ENCODE data around the gene NCK2. TPM values are rescaled to one million over a fixed set of nuclear protein-coding genes. Genes with fewer than 3 reads are reported as not detected.

Gene NCK2
- polyA plus RNA-seq, 4 donors: 65.2 to 71.4 (median 68.9) TPM

DNA sequence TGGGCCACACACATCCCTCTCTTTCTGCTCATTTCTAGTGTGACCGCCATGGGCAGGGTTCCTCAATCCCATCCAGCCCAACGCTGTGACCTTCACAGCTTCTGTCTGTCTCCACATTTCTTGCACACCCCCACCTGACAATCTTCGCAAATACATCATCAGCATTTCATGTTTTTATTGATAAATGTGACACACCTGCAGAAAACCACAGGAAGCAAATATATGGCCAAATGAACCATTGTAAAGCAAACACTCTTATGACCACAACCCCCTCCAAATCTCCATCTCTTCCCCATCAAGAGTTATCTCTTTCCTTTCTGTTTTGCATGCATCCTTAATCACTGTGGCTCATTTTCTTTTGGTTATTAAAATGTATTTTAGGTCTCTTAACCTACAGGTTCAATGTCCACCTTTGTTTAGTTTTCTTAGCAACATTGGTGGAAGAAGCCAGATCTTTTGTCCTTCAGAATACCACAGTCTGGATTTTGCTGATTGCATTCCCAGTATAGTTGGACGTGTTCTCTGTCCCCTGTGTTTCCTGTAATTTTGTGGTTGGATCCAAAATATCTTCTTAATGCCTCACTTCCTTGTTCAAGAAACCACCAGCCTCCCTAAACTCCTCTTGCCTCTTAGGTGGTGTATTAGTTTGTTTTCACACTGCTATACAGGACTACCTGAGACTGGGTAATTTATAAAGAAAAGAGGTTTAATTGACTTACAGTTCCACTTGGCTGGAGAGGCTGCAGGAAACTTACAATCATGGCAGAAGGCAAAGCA lies 9.8 kb upstream of the NCK2 start:
- no peak for DNase-seq (ENCODE audit: low read depth in 4 of 4, low spot score in 3 of 4)

DNA sequence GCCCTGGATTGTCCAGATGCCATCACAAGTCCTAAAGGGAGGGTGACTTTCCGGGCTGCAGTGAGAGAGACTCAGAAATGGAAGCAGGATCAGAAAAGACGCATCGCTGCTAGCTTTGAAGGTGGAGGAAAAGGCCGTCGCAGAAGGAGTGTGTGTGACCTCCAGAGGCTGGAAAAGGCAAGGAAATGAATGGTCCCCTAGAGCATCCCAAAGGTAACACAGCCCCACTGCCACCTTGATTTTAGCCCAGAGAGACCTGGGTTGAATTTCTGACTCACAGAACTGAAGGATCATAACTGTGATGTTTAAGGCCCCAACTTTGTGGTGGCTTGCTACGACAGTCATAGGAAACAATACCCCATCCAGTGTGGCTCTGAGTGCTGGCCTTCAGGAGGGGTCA lies 8.6 kb upstream of the NCK2 start:
- DNase-seq (ENCODE audit: low read depth in 4 of 4, low spot score in 3 of 4): no peak

DNA sequence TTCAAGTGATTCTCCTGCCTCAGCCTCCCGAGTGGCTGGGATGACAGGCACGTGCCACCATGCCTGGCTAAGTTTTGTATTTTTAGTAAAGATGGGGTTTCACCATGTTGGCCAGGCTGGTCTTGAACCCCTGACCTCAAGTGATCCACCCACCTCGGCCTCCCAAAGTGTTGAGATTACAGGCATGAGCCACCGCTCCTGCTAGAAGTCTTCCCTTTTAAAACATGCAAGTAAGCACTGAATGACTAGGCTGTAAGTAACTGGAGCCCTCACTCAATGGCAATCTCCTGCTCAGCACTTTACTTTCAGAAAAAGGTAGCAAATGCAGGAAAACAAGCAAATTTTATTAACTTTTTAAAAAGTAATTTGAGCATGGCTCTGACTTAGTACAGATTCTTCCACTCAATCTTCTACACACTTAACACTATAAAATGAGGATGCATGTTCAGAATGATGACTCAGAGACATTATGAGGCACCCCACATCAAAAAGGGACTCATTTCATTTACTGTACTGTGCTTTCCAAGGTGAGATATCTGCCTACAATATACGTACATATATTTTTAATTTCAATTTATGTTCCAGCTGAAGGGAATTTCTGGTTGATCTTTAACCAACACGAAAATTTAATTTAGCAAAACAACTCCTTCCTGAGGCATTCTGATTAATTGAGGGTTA lies 6.6 kb upstream of the NCK2 start:
- DNase-seq (ENCODE audit: low read depth in 4 of 4, low spot score in 3 of 4): no peak

DNA sequence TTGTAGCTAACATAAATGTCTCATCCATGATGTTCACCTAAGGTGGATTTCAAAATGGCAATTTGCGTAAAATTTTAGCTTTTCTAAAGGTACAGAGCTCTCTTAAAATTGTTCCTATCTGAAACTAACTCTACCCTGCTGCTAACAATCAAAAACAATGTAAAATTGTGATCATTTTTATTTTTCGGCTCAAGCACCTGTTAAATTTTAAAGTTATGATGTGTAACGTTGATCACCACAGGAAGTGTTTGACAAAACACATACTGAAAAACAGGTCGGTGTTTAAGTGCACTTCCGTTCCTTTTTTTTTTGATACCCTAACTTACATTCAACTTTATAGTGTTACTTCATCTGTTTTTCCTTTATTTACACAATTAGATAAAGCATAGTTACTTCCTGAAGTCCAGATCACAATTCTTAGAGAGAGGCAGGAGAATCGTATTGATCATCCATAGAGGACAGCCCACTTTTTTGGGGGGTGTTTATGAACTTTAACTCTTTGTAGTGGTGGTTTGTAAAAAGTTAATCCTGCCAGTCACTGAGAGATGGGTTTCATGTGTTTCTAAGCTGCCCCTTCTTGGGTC lies 6.0 kb upstream of the NCK2 start:
- DNase-seq (ENCODE audit: low read depth in 4 of 4, low spot score in 3 of 4): no peak

DNA sequence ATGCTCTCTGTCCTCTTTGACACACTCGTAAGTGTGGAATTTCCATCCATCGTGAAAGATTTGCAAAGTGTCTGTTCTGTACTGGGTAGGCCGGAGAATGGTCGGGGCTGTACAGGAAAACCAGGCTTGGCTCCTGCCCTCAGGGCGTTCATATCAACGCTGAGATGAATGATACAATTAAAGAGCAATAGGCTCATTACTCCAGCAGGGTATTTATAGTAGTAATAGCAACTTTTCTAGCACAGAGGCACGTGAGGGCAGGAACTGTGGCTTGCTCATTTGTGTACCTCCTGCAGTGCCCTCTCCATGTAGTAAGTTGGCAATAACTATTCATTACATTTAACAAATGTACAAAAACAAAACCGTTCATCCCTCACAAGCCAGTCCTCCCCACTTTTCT lies 5.3 kb upstream of the NCK2 start:
- no peak for DNase-seq (ENCODE audit: low read depth in 4 of 4, low spot score in 3 of 4)

DNA sequence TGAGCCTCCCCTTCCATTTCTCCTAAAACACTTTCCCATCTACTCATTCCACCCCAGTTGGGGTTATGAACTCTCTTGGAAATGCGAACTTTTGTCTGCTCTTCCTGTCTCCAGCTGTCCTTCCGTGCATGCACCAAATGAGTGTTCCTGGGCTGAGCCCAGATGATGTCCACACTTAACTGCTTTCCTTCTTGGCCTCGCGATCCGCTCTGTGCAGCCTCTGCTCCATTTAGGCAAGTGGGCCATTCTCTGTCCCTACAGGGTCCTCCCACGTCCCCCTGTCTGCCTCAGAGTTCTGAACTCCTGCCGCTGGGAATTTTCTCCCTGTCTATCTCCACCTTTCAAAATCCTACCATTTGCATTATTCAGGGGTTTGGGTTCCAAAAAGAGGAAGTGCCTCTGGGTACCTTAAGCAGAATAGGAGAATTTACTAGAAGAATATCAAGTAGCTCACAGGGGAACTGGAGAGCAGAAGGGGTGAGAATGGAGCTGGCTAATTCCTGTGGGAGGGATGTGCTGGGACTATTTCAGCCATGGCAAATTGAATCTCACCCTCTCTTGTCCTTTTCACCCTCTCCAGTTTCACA lies 4.7 kb upstream of the NCK2 start:
- DNase-seq (ENCODE audit: low read depth in 4 of 4, low spot score in 3 of 4): no peak

DNA sequence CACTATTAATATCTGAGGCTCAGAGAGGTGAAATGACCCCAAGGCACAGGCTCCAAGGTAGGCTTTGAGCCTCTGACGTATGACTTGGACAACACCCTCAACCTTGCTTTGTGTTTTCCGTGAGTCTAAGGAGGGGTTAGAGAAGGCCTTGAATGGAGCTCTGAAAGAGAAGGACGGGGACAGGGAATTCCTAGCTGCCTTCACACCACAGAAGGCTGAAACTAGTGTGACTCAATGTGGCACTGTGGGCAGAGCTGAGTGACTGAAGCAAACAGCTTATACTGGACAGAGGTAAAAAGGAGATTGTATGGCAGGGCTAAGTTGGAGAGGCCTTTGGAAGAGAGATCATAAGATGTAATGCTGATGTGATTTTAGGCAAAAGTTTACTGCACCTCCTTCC lies 3.5 kb upstream of the NCK2 start:
- no peak for DNase-seq (ENCODE audit: low read depth in 4 of 4, low spot score in 3 of 4)

DNA sequence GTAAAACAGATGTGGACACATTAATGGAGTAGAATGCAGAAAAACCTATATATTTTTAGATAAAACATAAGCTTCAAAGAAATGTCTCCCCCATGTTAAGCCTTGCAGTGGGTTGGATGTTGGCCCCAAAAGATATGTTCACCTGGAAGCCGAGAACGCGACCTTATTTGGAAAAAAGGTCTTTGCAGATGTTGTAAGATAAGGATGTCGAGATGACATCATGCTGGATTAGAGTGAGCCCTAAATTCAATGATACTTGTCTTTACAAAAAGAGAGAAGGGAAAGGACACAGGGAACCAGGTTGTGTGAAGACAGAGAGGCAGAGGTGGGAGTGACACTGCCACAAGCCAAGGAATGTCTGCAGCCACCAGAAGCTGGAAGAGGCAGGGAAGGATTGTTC lies 3.1 kb upstream of the NCK2 start:
- no peak for DNase-seq (ENCODE audit: low read depth in 4 of 4, low spot score in 3 of 4)

DNA sequence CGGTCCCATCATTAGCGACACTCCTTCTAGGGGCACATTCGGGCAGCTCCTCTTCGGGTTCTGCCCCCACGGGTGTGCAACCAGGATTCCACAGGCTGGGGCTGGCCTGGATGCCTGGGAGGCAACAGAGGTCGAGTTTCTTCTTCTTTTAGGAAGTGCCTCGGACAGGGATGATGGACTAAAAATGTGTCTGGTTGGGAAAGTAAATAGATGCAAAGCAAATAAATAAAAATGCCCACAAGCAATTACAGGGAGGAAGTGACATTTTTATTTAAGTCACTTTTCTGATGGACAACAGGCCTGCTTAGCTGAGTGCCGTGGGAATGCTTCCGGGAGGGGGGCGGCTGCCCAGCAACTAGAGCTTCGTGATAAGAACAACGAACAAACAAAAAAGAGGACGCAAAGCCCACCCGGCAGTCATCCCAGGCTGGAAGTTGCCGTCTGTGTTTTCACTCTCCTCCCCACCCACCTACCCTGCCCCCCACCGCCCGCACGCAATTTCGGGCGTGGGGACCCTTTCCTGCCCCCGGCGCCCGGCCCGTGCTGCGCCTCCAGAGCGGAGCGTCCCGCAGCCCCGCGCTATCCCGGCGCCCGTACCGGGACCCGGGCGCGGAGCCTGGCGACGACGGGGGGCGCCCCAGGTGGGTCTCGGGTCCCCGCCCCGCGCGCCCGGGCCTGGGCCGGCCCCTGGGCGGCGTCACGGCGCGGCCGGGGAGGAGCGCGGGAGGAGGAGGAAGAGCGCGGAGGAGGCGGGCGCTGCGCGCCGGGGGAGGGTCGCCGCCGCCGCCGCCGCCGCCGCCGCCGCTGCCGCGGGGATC lies 412 bp upstream of the NCK2 start:
- peak in 3 of 4 donors; percentile 39 to 71 (median 43) for DNase-seq (ENCODE audit: low read depth in 4 of 4, low spot score in 3 of 4)

DNA sequence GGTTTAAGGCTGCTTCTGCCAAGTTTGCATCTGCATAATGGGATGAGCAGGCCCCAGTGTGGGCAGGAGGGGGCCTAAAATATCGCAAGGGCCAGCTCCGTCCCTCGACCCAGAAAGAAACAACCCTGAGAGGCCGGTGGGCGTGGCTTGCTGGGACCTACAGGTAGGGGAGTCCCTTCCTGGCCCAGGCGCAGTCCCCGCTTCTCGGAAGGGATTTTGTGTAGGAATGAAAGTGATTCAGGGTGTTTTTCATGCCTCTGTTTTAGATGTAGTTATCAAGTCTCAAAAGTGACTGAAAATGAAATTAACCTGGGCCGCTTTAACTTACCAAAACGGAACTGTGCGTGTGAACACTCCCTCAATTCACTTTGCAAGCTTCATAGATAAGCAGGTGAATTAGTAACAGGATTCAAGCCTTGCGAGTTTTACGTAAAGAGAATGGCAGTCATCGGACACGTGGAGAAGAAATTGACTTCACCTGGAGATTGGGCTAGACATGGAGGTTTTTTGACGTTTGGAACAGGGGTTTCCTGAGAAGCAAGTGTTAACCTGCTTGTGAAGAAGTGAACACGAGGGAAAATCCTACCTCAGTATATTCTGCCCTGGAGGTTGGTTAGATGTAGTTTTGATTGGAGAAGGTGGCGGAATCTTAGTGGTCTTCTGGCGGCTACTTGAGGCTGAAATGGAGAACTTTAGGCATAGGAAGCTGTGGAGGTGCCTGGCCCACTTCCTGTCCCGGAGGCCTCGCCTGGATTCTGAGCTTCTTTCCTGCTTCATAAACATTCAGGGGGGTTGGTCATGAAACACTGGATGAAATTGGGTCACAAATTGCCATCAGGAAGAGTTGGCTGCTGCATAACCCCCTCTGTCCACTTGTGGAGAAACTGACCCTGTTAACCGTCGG lies 1.7 kb downstream of the NCK2 start:
- DNase-seq (ENCODE audit: low read depth in 4 of 4, low spot score in 3 of 4): peak in 1 of 4 donors; percentile 20

DNA sequence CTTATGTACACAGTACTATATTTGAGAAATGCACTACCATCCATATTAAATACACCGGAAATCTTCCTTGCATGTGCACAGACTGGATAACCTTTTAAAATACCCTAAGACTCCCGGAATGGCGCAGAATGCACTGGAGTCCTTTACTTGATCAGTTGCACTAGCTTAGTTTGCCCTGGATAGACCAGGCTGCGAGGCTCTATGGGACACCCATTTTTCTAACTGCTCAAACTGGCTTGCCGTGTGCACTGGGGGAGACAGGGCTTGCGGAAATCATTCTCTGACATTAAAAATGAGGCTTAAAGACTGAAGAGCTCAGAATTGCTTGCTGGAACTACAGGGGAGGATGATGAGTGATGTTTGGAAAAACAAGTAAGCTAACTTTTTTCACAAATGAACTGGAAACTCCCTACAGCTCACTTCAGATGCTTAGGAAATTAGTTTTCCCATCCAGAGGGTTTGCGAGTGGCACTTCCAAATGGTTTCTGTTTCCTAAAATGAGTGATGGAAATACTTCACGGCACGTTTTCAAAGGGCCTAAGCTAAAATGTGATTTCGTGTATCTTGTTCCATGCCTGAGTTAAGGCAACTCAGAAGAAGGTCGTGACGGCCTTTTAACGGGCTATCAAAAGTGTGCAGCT lies 2.7 kb downstream of the NCK2 start:
- no peak for DNase-seq (ENCODE audit: low read depth in 4 of 4, low spot score in 3 of 4)

DNA sequence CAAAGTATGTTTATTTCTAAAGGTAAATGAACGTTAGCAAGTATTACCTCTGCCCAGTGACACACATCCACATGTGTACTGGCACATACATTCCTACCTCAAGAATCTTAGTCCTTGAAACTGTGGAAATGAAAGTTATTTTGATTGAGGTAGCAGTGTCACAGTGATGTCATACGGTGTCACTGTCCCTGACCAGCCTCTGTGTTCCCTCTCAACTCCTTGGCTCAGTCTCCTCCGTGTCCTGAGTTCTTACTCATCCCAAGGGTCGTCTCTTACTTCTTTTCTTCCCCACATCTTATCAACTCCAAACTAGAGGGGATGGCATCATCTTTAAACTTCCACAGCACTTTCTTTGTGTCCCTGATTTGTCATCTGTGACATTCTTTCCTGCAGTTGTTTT lies 3.3 kb downstream of the NCK2 start:
- no peak for DNase-seq (ENCODE audit: low read depth in 4 of 4, low spot score in 3 of 4)

DNA sequence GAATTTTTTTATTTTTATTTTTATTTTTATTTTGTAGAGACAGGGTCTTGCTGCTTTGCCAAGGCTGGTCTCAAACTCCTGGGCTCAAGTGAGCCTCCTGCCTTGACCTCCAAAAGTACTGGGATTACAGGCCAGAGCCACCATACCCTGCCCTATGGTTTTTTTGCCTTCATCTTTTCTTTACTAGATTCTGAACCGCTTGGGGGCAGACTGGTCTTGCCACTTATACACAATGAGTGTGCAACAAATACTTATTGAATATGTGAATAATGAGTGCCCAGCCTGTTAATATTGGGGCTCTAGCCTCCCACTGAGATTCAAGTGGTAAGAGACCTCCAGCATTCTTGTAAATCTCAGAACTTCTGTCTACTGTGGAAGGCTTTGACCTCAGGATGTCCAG lies 3.9 kb downstream of the NCK2 start:
- no peak for DNase-seq (ENCODE audit: low read depth in 4 of 4, low spot score in 3 of 4)

DNA sequence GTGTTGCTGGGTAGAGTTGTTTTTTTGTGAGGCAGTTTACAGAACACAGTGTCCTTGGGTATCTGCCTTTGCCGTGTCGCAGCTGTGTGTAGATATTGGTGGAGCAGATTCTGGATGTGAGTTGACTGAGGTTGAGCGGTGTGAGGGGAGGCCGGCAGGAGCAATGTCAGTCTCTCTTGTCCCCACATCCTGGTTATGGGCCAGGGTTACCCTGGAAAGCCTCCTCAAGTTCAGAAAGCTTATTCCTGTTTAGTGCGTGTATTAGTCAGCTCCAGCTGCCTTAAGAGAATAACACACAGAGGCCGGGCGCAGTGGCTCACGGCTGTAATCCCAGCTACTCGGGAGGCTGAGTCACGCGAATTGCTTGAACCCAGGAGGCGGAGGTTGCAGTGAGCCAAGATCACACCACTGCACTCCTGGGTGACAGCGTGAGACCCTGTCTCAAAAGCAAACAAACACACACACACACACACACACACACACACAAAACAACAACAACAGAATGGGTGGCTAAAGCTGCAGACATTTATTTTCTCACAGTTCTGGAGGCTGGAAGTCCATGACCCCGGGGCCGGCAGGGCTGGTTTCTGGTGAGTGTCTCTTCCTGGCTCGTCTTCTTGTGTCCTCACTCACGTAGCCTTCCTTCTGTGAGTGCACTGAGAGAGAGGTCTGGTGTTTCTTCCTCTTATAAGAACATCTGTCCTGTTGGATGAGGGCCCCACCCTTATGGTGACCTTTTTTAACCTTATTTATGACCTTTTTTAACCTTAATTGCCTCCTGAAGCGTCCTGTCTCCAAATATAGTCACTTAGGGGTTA lies 5.1 kb downstream of the NCK2 start:
- DNase-seq (ENCODE audit: low read depth in 4 of 4, low spot score in 3 of 4): no peak

DNA sequence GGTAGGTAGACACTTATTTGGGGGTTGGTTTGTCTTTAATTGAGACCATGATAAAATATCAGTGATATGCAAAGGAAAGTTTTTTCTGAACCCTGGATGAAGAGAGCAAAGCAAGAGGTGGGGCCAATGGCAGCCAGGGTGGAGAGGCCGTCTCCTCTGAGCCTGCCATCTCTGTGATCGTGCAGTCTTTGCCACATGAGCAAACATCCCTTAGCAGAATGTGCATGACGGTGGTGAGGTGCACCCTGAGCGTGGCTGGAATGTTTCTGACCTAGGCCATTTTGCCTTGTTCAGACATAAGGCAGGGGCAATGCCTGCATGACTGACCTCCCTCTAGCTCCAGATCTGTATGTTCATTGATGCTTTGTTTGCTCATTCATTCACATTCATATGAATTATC lies 6.0 kb downstream of the NCK2 start:
- no peak for DNase-seq (ENCODE audit: low read depth in 4 of 4, low spot score in 3 of 4)

DNA sequence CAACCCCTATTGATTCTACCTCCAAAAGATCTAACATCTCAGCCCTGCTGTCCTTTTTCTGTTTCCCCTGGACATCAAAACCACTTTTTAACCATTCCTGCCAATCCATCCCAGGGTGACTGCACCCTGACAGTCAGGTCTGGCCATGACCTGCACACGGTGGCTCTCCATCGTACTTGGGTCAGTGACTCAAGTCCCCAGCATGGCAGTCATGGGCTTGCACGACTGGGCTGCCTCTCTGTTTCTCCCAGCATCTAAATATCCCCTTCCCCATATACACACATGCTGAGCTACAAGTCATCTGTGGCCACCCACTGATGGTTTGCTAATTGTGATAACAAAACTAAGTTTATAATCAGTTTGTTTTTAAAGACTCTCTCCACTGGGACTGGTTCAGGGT lies 6.6 kb downstream of the NCK2 start:
- no peak for DNase-seq (ENCODE audit: low read depth in 4 of 4, low spot score in 3 of 4)

DNA sequence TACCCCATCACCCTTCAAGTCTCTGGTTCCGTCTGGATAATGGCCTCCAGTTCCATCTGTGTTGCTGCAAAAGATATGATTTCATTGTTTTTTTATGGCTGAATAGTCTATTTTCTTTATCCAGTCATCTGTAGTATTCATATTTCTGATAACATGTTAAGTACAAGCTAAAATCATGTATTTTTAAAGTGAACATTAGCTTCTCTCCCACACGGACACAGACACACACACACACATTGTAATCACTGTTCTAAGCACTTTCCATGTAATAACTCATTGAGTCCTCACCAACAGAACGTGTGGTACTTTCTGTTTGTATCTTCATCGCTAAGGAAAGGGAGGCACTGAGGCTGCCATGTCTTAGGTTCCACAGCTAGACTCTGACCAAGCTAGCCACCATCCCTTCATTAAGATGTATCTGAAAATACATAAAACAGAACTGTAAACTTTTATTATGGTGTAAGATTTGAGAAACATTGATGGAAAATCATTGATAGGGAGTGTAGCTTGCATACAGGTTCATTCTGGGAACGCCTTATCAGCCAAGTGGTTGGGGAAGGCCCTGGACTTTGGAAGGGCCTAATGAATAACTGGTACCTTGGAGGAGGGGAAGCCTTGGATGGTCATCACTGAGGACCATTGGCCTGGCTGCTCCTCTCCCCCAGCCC lies 8.1 kb downstream of the NCK2 start:
- DNase-seq (ENCODE audit: low read depth in 4 of 4, low spot score in 3 of 4): no peak

DNA sequence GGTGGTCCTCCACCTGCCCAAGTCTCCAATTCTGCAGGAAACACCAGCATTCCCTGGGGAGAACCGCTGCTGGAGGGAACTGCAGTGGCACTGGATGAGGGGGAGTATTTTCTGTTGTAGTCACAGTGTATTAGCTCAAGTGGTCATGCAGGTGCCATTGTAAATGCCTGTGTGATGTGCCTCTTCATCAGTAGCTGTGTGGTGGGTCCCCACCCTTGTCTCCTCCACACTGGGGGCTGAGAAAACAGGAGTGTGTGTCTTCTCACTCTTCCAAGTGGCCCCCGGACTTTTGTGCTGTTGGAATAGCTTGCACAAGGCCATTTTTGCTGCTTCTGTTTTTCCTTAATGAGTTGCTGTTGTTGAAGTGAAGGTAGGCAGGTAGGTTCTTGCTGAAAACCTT lies 8.7 kb downstream of the NCK2 start:
- DNase-seq (ENCODE audit: low read depth in 4 of 4, low spot score in 3 of 4): no peak

Measured in right renal pelvis (tissue), 4 donors.